ENCODE measurements around the gene PTPRE. TPM values are rescaled to one million over a fixed set of nuclear protein-coding genes. Genes with fewer than 3 reads are reported as not detected.

Gene PTPRE
- total RNA-seq, 6 experiments from 2014 or later = 2.3 to 9.2 (median 2.7) TPM

DNA sequence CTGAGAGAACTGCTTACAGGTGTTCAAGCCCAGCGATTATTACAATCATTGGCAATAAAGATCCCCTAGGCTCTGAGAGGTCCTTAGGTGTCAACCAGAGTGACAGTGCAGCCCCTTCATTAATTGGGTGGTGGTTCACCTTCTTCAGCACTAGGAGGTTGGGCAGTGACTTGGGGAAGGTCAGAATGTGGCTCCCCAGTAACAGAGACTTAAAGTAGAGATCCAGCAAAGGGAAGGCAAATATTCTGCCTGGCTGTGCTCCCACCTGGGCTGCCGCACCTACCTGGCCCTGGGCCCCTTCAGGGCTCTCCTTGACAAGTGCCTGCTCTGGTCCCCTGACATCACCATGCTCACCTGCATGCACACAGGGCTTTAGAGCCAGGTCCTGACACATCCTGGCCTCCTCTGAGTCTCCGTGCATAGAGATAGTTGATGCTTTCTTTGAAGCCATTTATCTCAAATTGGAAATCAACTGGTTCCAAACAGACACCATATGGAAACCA, 16.0 kb upstream of the PTPRE start:
- Histone ChIP-seq H3K4me3 (peak overlapping the region in 2 of 3 donors; percentile 40 to 52), H3K36me3 (no peaks in the 10 kb centered on the region), H3K4me1 (peaks cover 0 to 34% (median 5%) of the 10 kb centered on the region in 4 donors), H3K27me3 (no peaks in the 10 kb centered on the region), H3K9me3 (no peaks in the 10 kb centered on the region), H3K27ac (no peak overlapping the region)
- WGBS (ENCODE audit: insufficient coverage, low coverage, low lambda C conversion rate, missing lambda C conversion rate) = 46% methylated on average over 2 of the region's 3 CpGs
- no peak for DNase-seq
- ATAC-seq = peak; percentile 7 to 24 (median 15)
- intact Hi-C loops (cut with DNase I) = no loop called here
- TF ChIP-seq POLR2A (IDR thresholded peaks at IDR 0.05) = no peak
- TF ChIP-seq, protein P1, sequence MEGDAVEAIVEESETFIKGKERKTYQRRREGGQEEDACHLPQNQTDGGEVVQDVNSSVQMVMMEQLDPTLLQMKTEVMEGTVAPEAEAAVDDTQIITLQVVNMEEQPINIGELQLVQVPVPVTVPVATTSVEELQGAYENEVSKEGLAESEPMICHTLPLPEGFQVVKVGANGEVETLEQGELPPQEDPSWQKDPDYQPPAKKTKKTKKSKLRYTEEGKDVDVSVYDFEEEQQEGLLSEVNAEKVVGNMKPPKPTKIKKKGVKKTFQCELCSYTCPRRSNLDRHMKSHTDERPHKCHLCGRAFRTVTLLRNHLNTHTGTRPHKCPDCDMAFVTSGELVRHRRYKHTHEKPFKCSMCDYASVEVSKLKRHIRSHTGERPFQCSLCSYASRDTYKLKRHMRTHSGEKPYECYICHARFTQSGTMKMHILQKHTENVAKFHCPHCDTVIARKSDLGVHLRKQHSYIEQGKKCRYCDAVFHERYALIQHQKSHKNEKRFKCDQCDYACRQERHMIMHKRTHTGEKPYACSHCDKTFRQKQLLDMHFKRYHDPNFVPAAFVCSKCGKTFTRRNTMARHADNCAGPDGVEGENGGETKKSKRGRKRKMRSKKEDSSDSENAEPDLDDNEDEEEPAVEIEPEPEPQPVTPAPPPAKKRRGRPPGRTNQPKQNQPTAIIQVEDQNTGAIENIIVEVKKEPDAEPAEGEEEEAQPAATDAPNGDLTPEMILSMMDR (IDR thresholded peaks at IDR 0.05) = no peak

DNA sequence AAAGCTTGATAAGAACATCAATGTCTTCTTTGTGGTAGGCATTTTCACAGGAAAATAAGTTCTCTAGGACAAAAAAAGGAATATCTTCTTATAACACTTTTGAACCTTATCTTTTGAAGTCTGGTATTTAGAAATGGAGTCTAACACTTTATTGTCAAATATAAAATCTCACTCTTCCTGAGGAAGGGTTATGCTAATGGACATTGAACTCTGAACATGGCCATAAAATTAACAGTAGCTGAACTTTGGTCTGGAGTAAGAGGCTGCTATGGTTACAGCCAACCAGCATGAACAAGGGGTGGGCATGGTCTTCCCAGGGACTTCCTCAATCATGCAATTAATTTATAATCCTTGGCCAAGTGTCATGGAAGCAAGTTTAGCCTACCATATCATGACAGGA, 14.2 kb upstream of the PTPRE start, which contains the start of gene CLRN3:
TSS of gene CLRN3 (minus strand) at position 199 of the 400 bp plus-strand sequence. CDS start at position 42, 157 bp downstream.
- ATAC-seq (peak; percentile 80 to 95 (median 84)), DNase-seq (no peak)
- intact Hi-C loops (cut with DNase I) = no loop called here
- Histone ChIP-seq H3K27me3 (no peaks in the 10 kb centered on the region), H3K9me3 (no peaks in the 10 kb centered on the region), H3K36me3 (no peaks in the 10 kb centered on the region), H3K4me1 (peaks cover 0 to 22% (median 5%) of the 10 kb centered on the region in 4 donors), H3K27ac (peak within 1 kb of the TSS in 1 of 3 donors; percentile 45), H3K4me3 (peak within 1 kb of the TSS; percentile 14 to 52 (median 40))
- TF ChIP-seq, protein P1 (IDR thresholded peaks at IDR 0.05) = no peak
- no peak for TF ChIP-seq POLR2A (IDR thresholded peaks at IDR 0.05)

DNA sequence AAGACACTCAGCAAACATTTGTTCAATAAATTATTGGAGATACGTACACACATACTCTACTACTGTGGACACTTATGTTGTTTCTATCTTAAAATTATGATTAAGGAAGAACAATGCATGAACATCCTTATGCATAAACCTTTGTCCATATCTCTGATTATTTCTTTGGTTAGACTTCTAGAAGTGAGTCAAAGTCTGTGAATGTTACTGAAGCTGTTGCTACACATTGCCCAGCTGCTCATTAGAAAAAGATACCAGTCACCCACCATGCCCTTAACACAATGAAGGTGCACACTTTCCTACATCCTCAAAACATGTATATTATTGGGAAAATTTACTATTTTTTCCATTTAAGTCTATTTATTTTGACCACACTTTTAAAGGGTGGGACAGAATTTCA, 12.8 kb upstream of the PTPRE start:
- ATAC-seq = no peak
- Histone ChIP-seq H3K27me3 (no peaks in the 10 kb centered on the region), H3K4me3 (no peak overlapping the region), H3K27ac (no peak overlapping the region), H3K9me3 (no peaks in the 10 kb centered on the region), H3K4me1 (peaks cover 0 to 22% (median 5%) of the 10 kb centered on the region in 4 donors), H3K36me3 (no peaks in the 10 kb centered on the region)
- no peak for DNase-seq
- 53% methylated on average over 1 of the region's 1 CpG for WGBS (ENCODE audit: insufficient coverage, low coverage, low lambda C conversion rate, missing lambda C conversion rate)
- TF ChIP-seq, protein P1 (IDR thresholded peaks at IDR 0.05) = no peak
- no peak for TF ChIP-seq POLR2A (IDR thresholded peaks at IDR 0.05)
- intact Hi-C loops (cut with DNase I) = no loop called here

DNA sequence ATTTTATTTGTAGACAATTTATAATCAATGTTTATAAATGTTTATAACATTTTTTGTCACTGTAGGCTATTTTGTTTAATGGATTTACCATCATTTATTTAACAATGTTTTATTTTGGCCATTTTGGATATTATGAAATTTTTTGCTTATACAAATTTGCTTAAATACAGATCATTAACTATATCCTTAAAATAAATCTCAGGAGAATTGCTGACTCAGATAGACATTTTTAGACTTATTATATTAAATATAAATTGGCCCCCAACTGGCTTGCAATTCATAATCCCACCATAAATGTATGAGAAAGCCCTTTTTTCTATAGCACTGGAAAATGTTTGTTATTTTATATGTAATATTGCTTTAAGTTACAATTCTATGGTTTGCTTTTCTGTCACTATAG, 10.3 kb upstream of the PTPRE start:
- ATAC-seq = no peak
- TF ChIP-seq POLR2A (IDR thresholded peaks at IDR 0.05) = no peak
- TF ChIP-seq, protein P1 (IDR thresholded peaks at IDR 0.05) = no peak

DNA sequence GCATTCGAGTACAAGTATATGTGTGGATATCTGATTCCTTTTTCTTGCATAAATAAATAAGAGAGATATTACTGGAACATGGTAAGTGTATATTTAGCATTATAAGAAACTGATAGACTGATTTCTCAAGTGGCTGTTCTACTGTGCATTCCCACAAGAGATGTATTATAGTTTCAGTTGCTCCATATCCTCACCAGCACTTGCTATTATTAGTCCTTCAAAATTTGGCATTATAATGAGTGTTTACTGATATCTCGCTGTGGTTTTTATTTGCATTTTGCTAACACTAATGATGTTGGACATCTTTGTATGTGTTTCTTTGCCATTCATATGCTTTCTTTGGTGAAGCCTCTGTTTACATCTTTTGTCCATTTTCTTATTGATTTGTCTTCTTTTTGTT, 9.7 kb upstream of the PTPRE start:
- TF ChIP-seq, protein P1 (IDR thresholded peaks at IDR 0.05) = no peak
- TF ChIP-seq POLR2A (IDR thresholded peaks at IDR 0.05) = no peak
- H3K36me3 ChIP-seq = no peaks in the 10 kb centered on the region
- 74% methylated on average over 2 of the region's 2 CpGs for WGBS (ENCODE audit: insufficient coverage, low coverage, low lambda C conversion rate, missing lambda C conversion rate)
- no peaks in the 10 kb centered on the region for H3K27me3 ChIP-seq
- no peaks in the 10 kb centered on the region for H3K9me3 ChIP-seq
- H3K4me1 ChIP-seq = peaks cover 0 to 5% (median 0%) of the 10 kb centered on the region in 4 donors
- intact Hi-C loops (cut with DNase I) = no loop called here
- no peak overlapping the region for H3K27ac ChIP-seq
- DNase-seq (no peak), ATAC-seq (no peak)
- no peak overlapping the region for H3K4me3 ChIP-seq

More for the DNA sequence above, 10.3 kb upstream of the PTPRE start:
- intact Hi-C loops (cut with DNase I) = no loop called here
- Histone ChIP-seq H3K27me3 (no peaks in the 10 kb centered on the region), H3K4me3 (no peak overlapping the region), H3K27ac (no peak overlapping the region), H3K9me3 (no peaks in the 10 kb centered on the region), H3K36me3 (no peaks in the 10 kb centered on the region), H3K4me1 (peaks cover 0 to 5% (median under 1%) of the 10 kb centered on the region in 4 donors)
- DNase-seq = no peak

Measured in right lobe of liver (tissue), 6 donors.